Stimulated activated CD4-positive, alpha-beta T cell treated with anti-CD3 and anti-CD28 coated beads, Interleukin-4, amount 100 ng/mL, for 48 hours (primary cell): ENCODE measurements around the gene FXYD2.

Experiments used
- DNase-seq, 2 donors: peaks; one replicate each; pipeline ENCODE4 v3.0.0-alpha.2; 2020; ENCODE audit warnings: low read depth in 2 of 2

FXYD2 gene

GRCh38 chr11:117857734-117858414 lies 33.3 kb upstream of the FXYD2 start:
- DNase-seq: no peak

GRCh38 chr11:117855912-117856651 lies 31.5 kb upstream of the FXYD2 start:
- DNase-seq: no peak

GRCh38 chr11:117855186-117855845 lies 30.8 kb upstream of the FXYD2 start:
- DNase-seq: no peak

- DNase-seq: no peak
Observed at GRCh38 chr11:117852309-117852708, 27.8 kb upstream of the FXYD2 start.

- DNase-seq: no peak
Observed at GRCh38 chr11:117851852-117852251, 27.3 kb upstream of the FXYD2 start.

GRCh38 chr11:117851106-117851505 lies 26.6 kb upstream of the FXYD2 start:
- DNase-seq: no peak

- DNase-seq: no peak
Observed at GRCh38 chr11:117849781-117850414, 25.4 kb upstream of the FXYD2 start.

- DNase-seq: peak; percentile 75 to 87
Observed at GRCh38 chr11:117843666-117844484, 19.3 kb upstream of the FXYD2 start.

GRCh38 chr11:117842131-117842941 lies 17.8 kb upstream of the FXYD2 start:
- no peak for DNase-seq

GRCh38 chr11:117841551-117842031 lies 17.0 kb upstream of the FXYD2 start:
- DNase-seq: no peak

GRCh38 chr11:117840881-117841550 lies 16.5 kb upstream of the FXYD2 start:
- no peak for DNase-seq

GRCh38 chr11:117839936-117840813 lies 15.6 kb upstream of the FXYD2 start:
- no peak for DNase-seq

- no peak for DNase-seq
Observed at GRCh38 chr11:117839380-117839881, 14.9 kb upstream of the FXYD2 start.

- no peak for DNase-seq
Observed at GRCh38 chr11:117838901-117839300, 14.4 kb upstream of the FXYD2 start.

GRCh38 chr11:117837791-117838190 lies 13.2 kb upstream of the FXYD2 start:
- no peak for DNase-seq

- DNase-seq: no peak
Observed at GRCh38 chr11:117837070-117837776, 12.7 kb upstream of the FXYD2 start.

- no peak for DNase-seq
Observed at GRCh38 chr11:117836077-117836960, 11.8 kb upstream of the FXYD2 start.
